GM12878 (cell line): ENCODE measurements around the gene RER1. TPM values are rescaled to one million over a fixed set of nuclear protein-coding genes. Genes with fewer than 3 reads are reported as not detected.

Experiments
- ATAC-seq: fragments of 200-7000 bp; cut with Tn5 transposase; 3 replicates; pipeline ENCODE4 v1.9.1; 2020; ENCODE audit warnings: mild to moderate bottlenecking, moderate library complexity
- BruUV-seq: library from RNA; stranded (reverse); fragments of 400-500 nt; replicated peaks from 2 replicates; lab custom pipeline; 2021; lab: Mats Ljungman, UMichigan
- CTCF ChIA-PET: fragments of 300-600 bp; sonication (Branson Sonifier 250); formaldehyde crosslinking; extraction: SDS; loops from one replicate; lab custom pipeline; 2021; ENCODE audit warnings: inconsistent platforms; lab: Yijun Ruan, JAX
- POLR2A ChIA-PET: fragments of 350-600 bp; formaldehyde crosslinking; extraction: SDS; loops from one replicate; lab custom pipeline; 2021; ENCODE audit warnings: inconsistent platforms; lab: Charles Lee
- RAD21 ChIA-PET: fragments of 300-600 bp; sonication (Branson Sonifier 250); formaldehyde crosslinking; loops from one replicate; lab custom pipeline; 2023; ENCODE audit warnings: antibody characterized with exemption; ENCODE audit not compliant: unreplicated experiment; lab: Charles Lee
- SMC1A ChIA-PET: fragments of 300-600 bp; sonication (Branson Sonifier 250); formaldehyde crosslinking; loops from one replicate; lab custom pipeline; 2023; ENCODE audit not compliant: unreplicated experiment, uncharacterized antibody; lab: Charles Lee
- DNase-seq: peaks from one replicate; pipeline ENCODE4 v3.0.0-alpha.2; 2011; ENCODE audit warnings: low read depth, low spot score
- FAIRE-seq: peaks from 3 replicates; lab custom pipeline; 2011; peaks lifted over from hg19 to GRCh38; lab: Jason Lieb, UNC
- H2AFZ ChIP-seq: 2 replicates; pipeline ENCODE4 v1.6.0; 2011; ENCODE audit warnings: low read depth, low read length, control low read depth; ENCODE audit not compliant: control insufficient read depth
- H3K27ac ChIP-seq: 2 replicates; pipeline ENCODE4 v1.5.1; 2011; ENCODE audit warnings: control low read depth; ENCODE audit not compliant: control insufficient read depth, insufficient read depth
- H3K27me3 ChIP-seq, 2 experiments: replicated peaks in 1 of 2; 2 replicates each; pipeline versions ENCODE4 v1.6.0 to v1.6.1; 2011; ENCODE audit warnings: low read length in 1 of 2; ENCODE audit not compliant: control insufficient read depth in 2 of 2, insufficient read depth in 2 of 2
- H3K36me3 ChIP-seq, 2 experiments: 2 replicates each; pipeline ENCODE4 v1.5.1; 2011; ENCODE audit warnings: low read length in 1 of 2; ENCODE audit not compliant: control insufficient read depth in 2 of 2, insufficient read depth in 2 of 2
- H3K4me1 ChIP-seq: 2 replicates; pipeline ENCODE4 v1.6.1; 2011; ENCODE audit warnings: mild to moderate bottlenecking, low read length, moderate library complexity, mixed read lengths; ENCODE audit not compliant: control insufficient read depth, insufficient read depth
- H3K4me2 ChIP-seq: 2 replicates; pipeline ENCODE4 v1.6.0; 2011; ENCODE audit warnings: control low read depth; ENCODE audit not compliant: control insufficient read depth, insufficient read depth
- H3K4me3 ChIP-seq: fragments of 200-600 bp; sonication (generic); 2 replicates; pipeline ENCODE4 v1.5.1; 2016
- H3K79me2 ChIP-seq: 2 replicates; pipeline ENCODE4 v1.6.0; 2011; ENCODE audit warnings: low read length; ENCODE audit not compliant: control insufficient read depth, insufficient read depth
- H3K9ac ChIP-seq: 2 replicates; pipeline ENCODE4 v1.8.0; 2011; ENCODE audit warnings: low read length, control low read depth, mixed read lengths; ENCODE audit not compliant: control insufficient read depth, insufficient read depth
- H3K9me3 ChIP-seq: replicated peaks from 3 replicates; pipeline ENCODE4 v1.5.1; 2011; ENCODE audit warnings: mild to moderate bottlenecking, low read length; ENCODE audit not compliant: control insufficient read depth, insufficient read depth
- H4K20me1 ChIP-seq: 2 replicates; pipeline ENCODE4 v1.6.0; 2011; ENCODE audit not compliant: control insufficient read depth, insufficient read depth
- IKZF1 ChIP-seq: fragments of 450-650 bp; conservative IDR thresholded peaks from 2 replicates; pipeline ENCODE4 v1.6.1; 2017; ENCODE audit warnings: antibody characterized with exemption, mild to moderate bottlenecking
- MYC ChIP-seq: IDR thresholded peaks from 2 replicates; pipeline ENCODE4 v1.6.1; 2011; ENCODE audit warnings: mild to moderate bottlenecking, low read length, moderate library complexity, inconsistent platforms; ENCODE audit not compliant: insufficient read depth, insufficient replicate concordance, insufficient read length, severe bottlenecking
- PML ChIP-seq: IDR thresholded peaks from 2 replicates; pipeline ENCODE4 v1.6.1; 2012; ENCODE audit warnings: low read length, inconsistent platforms
- RBBP5 ChIP-seq: fragments of 200-600 bp; sonication (generic); conservative IDR thresholded peaks from 2 replicates; pipeline ENCODE4 v1.6.1; 2016
- SIN3A ChIP-seq: IDR thresholded peaks from 2 replicates; pipeline ENCODE4 v1.6.1; 2012; ENCODE audit warnings: low read depth, low read length, improper control_type of control experiment
- SMAD5 ChIP-seq: IDR thresholded peaks from 2 replicates; pipeline ENCODE4 v1.6.1; 2016; ENCODE audit warnings: antibody characterized with exemption, low read depth
- SRF ChIP-seq, 2 experiments: IDR thresholded peaks; 2 replicates each; pipeline ENCODE4 v1.6.1; 2011; ENCODE audit warnings: low read depth in 2 of 2, low read length in 2 of 2, mild to moderate bottlenecking in 1 of 2, moderate library complexity in 1 of 2
- TCF3 ChIP-seq: IDR thresholded peaks from 2 replicates; pipeline ENCODE4 v1.6.1; 2012; ENCODE audit warnings: low read depth, mild to moderate bottlenecking, low read length, borderline replicate concordance; ENCODE audit not compliant: insufficient read depth
- TCF7 ChIP-seq: IDR thresholded peaks from 2 replicates; pipeline ENCODE4 v1.6.1; 2014; ENCODE audit warnings: antibody characterized with exemption, borderline replicate concordance
- ZSCAN29 ChIP-seq: fragments of 450-650 bp; IDR thresholded peaks from 2 replicates; pipeline ENCODE4 v1.6.1; 2017; ENCODE audit warnings: mild to moderate bottlenecking, moderate library complexity
- WGBS: methylation state at CpG from one replicate; pipeline ENCODE4 v1.1.6; 2016; ENCODE audit warnings: low lambda C conversion rate; ENCODE audit not compliant: insufficient replicate concordance, insufficient coverage; ENCODE audit errors: missing lambda C conversion rate; 5-methylcytosine and 5-hydroxymethylcytosine counted together
- in situ Hi-C: fragments of 300-500 bp; cut with MboI; formaldehyde crosslinking; loops from 9 replicates; pipeline ENCODE4 v1.14.3; 2018; ENCODE audit warnings: mixed read lengths
- intact Hi-C: fragments of 100-400 bp; cut with micrococcal nuclease; formaldehyde crosslinking; loops from one replicate; pipeline ENCODE4 v1.14.2; 2022; ENCODE audit not compliant: unreplicated experiment
- polyA plus RNA-seq, 11 experiments: library from polyadenylated mRNA; depleted of rRNA in 4 of 11; unstranded in 6 of 11; stranded (reverse) in 5 of 11; fragments of >200 nt; fragmentation: Nextera tagmentation in 4 of 11; fragmentation: Illumina TruSeq in 1 of 11; extraction: Ambion mirVana in 4 of 11; extraction: Trizol in 1 of 11; gene quantifications; 1 replicate in 1 of 11; 2 replicates in 10 of 11; pipeline versions ENCODE4 v1.2.1 to v1.2.3, GENCODE V29; 2011 to 2016; ENCODE audit warnings: inconsistent platforms in 2 of 11, missing spikeins in 2 of 11, low read depth in 1 of 11
- total RNA-seq, 4 experiments: library from RNA; depleted of rRNA in 3 of 4; stranded (reverse); fragments of >200 nt in 3 of 4; fragmentation: Illumina TruSeq in 1 of 4; extraction: Trizol in 1 of 4; gene quantifications; 2 replicates each; pipeline versions ENCODE4 v1.2.1 to v1.2.3, GENCODE V29; 2013 to 2021
- TF ChIP-seq, protein P1 (sequence below): IDR thresholded peaks from 2 replicates; pipeline ENCODE4 v1.6.1; 2012; ENCODE audit warnings: low read depth, low read length, improper control_type of control experiment
- TF ChIP-seq, protein P2 (sequence below): fragments of 450-650 bp; IDR thresholded peaks from 2 replicates; pipeline ENCODE4 v1.6.1; 2017; ENCODE audit warnings: antibody characterized with exemption, mild to moderate bottlenecking, moderate library complexity
- TF ChIP-seq, protein P3 (sequence below): IDR thresholded peaks from 2 replicates; pipeline ENCODE4 v1.6.1; 2011; ENCODE audit warnings: low read depth, low read length, improper control_type of control experiment, borderline replicate concordance

RER1 gene
- total and polyA plus RNA-seq, 10 of the 15 experiments (the other 5 are each of a cell fraction or from before 2014, with no cell fraction given): 29.2 to 274 (median 136) TPM

DNA sequence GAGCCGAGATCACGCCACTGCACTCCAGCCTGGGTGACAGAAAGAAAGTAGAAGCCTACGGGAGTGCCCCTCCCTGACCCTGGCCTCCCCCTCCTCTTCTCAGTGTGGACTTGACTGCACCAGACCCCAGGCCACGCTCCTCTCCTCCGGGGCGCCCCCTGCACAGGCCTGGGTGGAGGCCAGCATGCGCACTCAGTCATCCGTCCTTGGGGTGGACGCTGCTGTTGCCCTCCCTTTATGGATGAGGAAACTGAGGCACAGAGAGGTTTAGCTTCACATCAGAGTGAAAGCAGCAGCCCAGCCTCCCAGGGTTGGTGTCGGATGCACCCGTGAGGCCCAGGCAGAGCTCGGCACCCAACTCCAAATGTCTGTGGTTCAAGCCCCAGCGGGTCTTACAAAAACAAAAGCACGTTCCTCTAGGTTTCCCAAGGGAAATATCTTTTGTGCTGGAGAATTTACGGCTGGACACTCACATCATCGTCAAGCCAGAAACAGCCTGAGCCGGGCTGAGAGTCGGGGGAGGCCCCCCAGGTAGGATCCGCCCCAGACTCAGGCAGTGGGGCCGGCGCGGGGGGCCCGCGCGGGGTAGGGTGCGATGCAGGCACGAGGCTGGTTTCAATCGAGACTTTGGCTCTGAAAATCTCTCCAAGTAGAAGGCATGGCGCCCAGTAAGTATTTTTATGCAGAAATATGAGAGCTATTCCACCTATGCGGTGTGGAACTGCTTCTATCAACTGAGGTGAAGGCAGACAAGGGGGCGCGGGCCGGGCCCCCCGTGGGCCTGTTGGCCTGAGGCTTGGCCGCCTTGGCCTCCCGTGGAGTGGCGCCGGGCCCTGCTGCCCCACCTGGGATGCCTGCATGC is 36.9 kb upstream of the RER1 start:
- H3K4me1 ChIP-seq: no peaks in the 10 kb centered on the region
- intact Hi-C loops (no loop called here), in situ Hi-C loops (no loop called here)
- BruUV-seq: no TSS peak
- ChIA-PET CTCF (no interaction called here), SMC1A (no interaction called here), POLR2A (no interaction called here), RAD21 (no interaction called here)
- WGBS: 61% methylated on average over 37 of the region's 38 CpGs
- no peaks in the 10 kb centered on the region for H4K20me1 ChIP-seq
- no peak overlapping the region for H3K4me2 ChIP-seq
- no peak for TF ChIP-seq ZSCAN29
- no peak for TF ChIP-seq TCF7
- TF ChIP-seq TCF3: no peak
- TF ChIP-seq RBBP5: no peak
- TF ChIP-seq SIN3A: no peak
- TF ChIP-seq, protein P1, sequence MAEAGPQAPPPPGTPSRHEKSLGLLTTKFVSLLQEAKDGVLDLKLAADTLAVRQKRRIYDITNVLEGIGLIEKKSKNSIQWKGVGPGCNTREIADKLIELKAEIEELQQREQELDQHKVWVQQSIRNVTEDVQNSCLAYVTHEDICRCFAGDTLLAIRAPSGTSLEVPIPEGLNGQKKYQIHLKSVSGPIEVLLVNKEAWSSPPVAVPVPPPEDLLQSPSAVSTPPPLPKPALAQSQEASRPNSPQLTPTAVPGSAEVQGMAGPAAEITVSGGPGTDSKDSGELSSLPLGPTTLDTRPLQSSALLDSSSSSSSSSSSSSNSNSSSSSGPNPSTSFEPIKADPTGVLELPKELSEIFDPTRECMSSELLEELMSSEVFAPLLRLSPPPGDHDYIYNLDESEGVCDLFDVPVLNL: no peak
- no peak for TF ChIP-seq SRF (IDR thresholded peaks at IDR 0.05; ENCODE audit: low read depth in 2 of 2, low read length in 2 of 2)
- TF ChIP-seq, protein P2, sequence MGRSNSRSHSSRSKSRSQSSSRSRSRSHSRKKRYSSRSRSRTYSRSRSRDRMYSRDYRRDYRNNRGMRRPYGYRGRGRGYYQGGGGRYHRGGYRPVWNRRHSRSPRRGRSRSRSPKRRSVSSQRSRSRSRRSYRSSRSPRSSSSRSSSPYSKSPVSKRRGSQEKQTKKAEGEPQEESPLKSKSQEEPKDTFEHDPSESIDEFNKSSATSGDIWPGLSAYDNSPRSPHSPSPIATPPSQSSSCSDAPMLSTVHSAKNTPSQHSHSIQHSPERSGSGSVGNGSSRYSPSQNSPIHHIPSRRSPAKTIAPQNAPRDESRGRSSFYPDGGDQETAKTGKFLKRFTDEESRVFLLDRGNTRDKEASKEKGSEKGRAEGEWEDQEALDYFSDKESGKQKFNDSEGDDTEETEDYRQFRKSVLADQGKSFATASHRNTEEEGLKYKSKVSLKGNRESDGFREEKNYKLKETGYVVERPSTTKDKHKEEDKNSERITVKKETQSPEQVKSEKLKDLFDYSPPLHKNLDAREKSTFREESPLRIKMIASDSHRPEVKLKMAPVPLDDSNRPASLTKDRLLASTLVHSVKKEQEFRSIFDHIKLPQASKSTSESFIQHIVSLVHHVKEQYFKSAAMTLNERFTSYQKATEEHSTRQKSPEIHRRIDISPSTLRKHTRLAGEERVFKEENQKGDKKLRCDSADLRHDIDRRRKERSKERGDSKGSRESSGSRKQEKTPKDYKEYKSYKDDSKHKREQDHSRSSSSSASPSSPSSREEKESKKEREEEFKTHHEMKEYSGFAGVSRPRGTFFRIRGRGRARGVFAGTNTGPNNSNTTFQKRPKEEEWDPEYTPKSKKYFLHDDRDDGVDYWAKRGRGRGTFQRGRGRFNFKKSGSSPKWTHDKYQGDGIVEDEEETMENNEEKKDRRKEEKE: no peak
- TF ChIP-seq MYC: no peak
- TF ChIP-seq, protein P3, sequence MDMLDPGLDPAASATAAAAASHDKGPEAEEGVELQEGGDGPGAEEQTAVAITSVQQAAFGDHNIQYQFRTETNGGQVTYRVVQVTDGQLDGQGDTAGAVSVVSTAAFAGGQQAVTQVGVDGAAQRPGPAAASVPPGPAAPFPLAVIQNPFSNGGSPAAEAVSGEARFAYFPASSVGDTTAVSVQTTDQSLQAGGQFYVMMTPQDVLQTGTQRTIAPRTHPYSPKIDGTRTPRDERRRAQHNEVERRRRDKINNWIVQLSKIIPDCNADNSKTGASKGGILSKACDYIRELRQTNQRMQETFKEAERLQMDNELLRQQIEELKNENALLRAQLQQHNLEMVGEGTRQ: no peak
- TF ChIP-seq SMAD5: no peak
- TF ChIP-seq IKZF1: no peak
- TF ChIP-seq PML: no peak
- DNase-seq (no peak), ATAC-seq (no peak), FAIRE-seq (no peak)
- H3K79me2 ChIP-seq: no peaks in the 10 kb centered on the region
- no peak overlapping the region for H2AFZ ChIP-seq
- H3K9ac ChIP-seq: no peak overlapping the region
- no peaks in the 10 kb centered on the region for H3K36me3 ChIP-seq
- no peak overlapping the region for H3K27ac ChIP-seq
- H3K9me3 ChIP-seq: no peaks in the 10 kb centered on the region
- no peak overlapping the region for H3K4me3 ChIP-seq
- H3K27me3 ChIP-seq: no peaks in the 10 kb centered on the region
